Epithelial cell of esophagus (primary cell): Measurements from ENCODE around the gene CGB1.

Experiments
- DNase-seq: peaks from one replicate; pipeline ENCODE4 v3.0.0; 2010; ENCODE audit warnings: low read depth
- H3K4me3 ChIP-seq: 2 replicates; pipeline ENCODE4 v1.5.1; 2011; ENCODE audit warnings: mild to moderate bottlenecking, low read length, control low read depth
- CTCF ChIP-seq: IDR thresholded peaks from 2 replicates; pipeline ENCODE4 v1.5.1; 2011; ENCODE audit warnings: low read depth, mild to moderate bottlenecking, low read length, control low read depth, inconsistent platforms; ENCODE audit not compliant: insufficient read depth; ENCODE audit errors: missing control alignments

Gene CGB1

GRCh38 chr19:48993175-48994034, 43.3 kb downstream of the CGB1 start, which contains the start of the genes GYS1 and RUVBL2:
TSS of gene GYS1 (minus strand) at chr19:48993309. CDS start at chr19:48993112, 197 bp downstream.
TSS of gene RUVBL2 (plus strand) at chr19:48993887. CDS start at chr19:48993912, 25 bp downstream.
- peak; percentile 73 for TF ChIP-seq CTCF
- peak; percentile 100 for DNase-seq
- peak within 1 kb of the TSS; percentile 90 for H3K4me3 ChIP-seq

DNA sequence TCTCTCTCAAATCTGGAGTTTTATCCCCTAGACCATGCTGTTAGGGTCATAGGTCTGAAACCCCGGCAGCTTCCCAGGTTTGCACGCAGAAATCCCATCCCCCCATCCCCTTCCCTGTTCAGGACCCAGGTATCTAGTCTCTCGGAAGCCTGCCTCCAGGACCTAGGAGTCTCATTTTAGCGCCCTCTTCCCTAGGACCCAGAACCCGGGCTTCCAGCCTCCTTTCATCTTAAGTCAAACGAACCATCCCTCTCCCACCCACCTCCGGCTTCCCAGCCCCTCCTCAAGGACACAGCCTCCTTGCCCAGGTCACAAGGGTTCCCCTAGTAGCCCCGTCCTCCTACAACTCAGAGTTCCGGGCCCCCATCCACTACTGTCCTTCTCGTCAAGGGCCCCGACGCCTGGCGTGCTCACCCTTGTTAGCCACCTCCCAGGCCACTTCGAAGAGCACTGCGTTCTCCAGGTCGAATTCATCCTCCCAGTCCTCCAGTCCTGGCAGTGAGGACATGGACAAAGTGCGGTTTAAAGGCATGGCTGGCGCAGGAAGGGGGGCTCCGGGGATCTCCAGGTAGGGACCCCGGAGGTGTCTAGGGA, 44.0 kb downstream of the CGB1 start:
- no peak for TF ChIP-seq CTCF
- peak overlapping the region; percentile 90 for H3K4me3 ChIP-seq
- peak; percentile 26 for DNase-seq

DNA sequence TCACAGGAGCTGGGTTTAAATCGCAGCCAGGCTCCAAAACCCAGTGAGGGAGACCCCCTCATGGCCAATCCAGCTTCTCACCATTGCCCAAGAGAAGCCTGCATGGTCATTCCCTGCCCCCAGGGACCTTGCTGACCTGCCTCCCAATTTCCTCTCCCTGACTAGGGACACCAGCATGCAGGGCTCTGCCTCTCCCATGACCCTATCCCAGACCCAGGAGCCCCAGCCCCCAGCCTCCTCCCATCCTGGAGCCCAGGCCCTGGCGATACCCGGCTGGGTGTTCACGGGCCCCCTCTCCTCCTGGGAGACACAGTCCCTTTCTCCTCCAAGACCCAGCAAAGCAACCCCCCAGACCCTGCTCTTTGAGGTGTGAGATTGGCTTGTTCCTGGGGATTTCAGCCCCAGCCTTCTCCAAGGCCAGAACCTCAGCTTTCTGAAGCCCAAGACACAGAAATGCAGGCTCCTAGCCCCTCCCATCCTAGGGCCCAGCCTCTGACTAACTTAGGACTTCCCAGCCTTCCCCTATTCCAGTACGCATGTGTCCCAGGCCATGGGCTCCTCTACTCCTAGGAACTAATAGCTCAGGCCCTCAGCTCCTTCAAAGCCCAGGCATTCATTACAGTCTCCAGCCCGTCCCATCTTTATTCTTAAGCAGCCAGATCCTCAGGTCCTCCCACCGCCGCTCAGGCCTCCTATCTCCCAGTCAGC, 44.7 kb downstream of the CGB1 start:
- peak overlapping the region; percentile 90 for H3K4me3 ChIP-seq
- no peak for TF ChIP-seq CTCF
- peak; percentile 89 for DNase-seq

GRCh38 chr19:48991011-48991609, 45.6 kb downstream of the CGB1 start:
- H3K4me3 ChIP-seq: peak overlapping the region; percentile 90

GRCh38 chr19:48990400-48990799, 46.3 kb downstream of the CGB1 start:
- no peak for TF ChIP-seq CTCF
- H3K4me3 ChIP-seq: no peak overlapping the region
- DNase-seq: no peak

More at GRCh38 chr19:48991011-48991609, 45.6 kb downstream of the CGB1 start:
- no peak for DNase-seq
- TF ChIP-seq CTCF: no peak

DNA sequence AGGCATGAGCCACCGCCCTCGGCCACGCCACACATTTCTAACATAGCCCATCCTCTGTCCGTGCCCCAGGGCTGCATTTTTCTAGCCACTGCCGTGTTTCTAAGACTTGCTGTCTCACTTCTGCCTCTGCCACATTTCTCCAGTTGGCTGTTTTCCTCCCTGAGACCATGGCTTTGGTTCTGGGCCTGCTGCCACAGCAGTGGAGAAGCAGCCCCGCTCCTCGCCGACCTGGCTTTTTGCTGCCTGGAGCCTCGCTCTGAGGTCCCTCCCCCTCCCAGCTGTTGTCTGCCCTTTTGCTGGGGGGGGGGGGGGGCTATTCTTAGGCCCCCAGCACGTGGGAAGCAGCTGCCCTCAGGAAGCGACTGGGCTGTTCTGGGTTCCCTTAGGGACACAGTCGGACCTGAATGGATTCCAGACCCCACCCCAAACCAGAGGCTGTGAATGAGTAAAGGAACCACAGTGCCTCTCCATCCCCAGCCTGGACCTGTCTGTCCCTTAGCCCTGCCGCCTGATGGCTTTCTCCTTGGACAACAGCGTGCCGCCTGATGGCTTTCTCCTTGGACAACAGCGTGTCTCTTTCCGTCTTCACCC, 46.9 kb downstream of the CGB1 start:
- no peak for TF ChIP-seq CTCF
- H3K4me3 ChIP-seq: no peak overlapping the region
- DNase-seq: no peak
